ENCODE measurements around the gene ADARB1.

ADARB1 gene

DNA sequence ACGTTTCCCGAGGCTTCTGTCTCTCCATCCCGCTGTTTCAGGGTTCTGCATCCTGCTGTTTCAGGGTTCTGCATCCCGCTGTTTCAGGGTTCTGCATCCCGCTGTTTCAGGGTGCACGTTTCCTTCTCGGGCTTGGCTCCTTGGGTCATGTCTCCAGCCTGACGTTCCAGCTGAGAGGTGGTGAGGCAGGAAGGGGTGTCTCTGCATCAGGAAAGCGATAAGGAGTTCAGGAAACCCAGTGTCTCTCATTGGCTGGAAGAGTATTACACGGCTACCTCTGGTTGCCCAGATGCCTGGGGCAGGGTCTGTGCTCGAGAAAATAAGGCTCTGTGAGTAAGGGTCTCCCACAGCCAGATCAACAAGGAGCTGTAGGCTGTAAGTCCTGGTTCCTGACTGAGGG, 21.1 kb downstream of the ADARB1 start:
- no peak for DNase-seq (ENCODE audit: low spot score)

DNA sequence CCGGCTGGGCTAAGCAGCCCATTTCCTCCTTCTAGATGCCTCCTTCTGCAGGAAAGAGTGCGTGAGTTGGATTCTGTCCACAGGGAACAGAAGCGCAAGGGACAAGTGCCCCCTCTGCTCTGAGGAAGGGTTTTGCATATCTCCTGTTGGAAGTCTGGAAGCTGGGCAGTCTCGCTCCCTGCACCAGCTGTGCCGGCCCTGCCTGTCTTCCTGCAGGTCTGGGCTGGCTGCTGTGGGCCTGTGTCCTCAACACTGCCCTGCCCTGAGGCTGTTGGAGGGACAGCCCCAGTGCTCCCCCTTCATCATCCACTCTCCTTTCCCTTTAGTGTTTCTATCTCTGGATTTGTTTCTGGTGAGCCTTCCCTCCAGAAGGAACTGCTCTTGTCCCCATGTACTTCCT, 21.8 kb downstream of the ADARB1 start:
- DNase-seq (ENCODE audit: low spot score): no peak

DNA sequence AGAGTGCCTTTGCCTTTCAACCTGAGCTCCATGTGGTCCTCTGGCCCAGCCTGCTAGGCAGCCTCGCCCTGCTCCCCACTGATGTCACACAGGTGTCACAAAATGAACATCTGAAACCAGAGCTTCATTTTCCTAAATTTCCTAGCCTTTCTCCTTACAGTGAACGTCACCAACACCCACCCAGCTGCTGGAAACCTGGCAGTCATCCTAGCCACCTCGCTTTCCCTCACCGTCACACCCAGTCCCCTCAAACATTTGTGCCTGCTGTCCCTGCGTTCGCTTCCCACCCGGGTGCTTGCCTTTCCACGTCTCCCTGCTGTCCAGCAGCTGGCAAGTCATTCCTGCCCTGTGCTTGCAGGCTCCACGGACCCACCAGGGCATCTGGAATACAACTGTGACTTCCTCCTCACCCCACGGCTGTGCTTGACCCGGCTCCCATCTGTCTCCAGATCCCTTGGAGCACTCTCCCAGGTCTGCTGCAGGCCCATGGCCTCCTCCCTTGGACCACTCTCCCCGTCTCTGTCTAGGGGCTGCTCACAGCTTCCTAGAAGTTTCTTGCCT, 23.5 kb downstream of the ADARB1 start:
- DNase-seq (ENCODE audit: low spot score): no peak

DNA sequence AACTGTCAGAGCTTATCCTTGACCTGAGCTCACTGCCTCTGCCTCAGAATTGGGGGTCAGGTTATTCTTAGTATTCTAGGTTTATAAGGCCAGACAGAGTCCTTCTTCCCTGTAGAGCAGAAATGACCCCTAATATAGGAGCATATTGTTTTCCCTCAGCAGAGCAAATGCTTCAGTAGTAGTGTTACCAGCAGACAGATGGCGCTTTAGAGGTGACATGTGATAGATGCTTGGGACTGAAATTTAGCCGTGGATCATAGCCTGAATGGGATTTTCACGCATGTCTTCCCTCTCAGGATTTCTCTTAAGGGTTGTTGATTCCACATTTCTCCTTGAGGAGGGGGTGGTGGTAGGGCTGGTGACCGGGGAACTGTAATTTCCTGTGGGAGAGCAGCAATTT, 24.5 kb downstream of the ADARB1 start:
- peak; percentile 32 for DNase-seq (ENCODE audit: low spot score)

DNA sequence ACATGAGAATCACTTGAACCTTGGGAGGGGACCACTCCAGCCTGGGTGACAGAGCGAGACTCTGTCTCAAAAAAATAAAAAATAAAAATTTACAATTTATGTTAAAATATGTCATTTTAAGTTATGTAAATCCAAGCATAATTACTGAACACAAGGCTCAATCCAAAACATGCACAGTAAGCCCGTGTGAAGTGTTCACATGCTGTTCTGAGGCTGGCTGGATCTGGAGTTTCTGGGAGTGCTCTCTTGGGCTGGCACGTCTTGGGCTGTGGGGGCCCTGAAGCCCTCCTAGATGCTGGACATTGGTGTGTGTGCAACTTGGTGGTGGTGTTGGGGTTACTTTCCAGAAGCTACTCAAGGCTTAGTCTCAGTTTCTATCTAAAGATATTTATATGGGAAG, 25.2 kb downstream of the ADARB1 start:
- DNase-seq (ENCODE audit: low spot score): no peak

DNA sequence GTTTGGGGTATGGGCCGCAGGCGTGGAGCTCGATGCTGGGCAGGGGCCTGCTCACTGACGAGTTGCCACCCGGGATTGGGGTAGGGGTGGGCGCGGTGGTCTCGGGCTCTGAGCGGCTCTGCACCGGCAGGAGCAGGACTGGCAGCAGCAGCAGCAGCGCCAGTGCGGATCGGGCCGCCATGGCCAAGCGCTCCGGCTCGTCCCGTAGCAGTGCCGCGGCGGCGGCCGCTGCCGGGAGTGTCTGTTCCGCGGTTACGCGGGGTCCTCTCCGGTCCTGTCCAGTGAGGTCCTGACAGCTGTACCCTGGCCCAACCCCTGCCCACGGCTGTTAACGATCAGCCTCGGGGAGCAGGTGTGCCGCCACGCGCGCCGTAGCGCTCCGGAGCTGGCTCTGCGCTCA, 26.5 kb downstream of the ADARB1 start:
- no peak for DNase-seq (ENCODE audit: low spot score)

DNA sequence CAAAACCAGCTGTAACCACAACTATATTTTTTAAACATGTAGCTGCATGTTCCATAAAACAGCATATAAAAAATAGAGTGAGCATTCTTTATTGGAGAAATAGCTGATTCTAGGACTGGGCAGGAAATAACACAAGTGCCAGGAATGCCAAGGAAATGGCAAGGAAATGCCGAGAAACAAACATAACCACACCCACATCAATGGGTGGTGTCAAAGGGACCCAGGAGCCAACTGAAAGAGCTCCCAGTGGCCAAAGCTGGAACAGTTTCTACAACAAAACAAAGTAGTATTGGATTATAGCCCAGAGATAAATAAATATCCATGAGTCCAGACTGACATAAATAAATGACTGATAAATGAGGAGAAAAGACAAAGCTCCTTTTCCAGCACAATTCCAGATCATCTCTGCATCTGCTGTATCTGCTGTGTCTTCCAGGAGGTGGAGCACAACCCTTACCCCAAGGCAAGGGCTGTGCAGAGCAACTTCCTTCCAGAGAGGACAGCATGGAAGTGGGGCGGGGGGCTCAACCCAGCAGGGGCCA, 28.1 kb downstream of the ADARB1 start:
- DNase-seq (ENCODE audit: low spot score): peak; percentile 63

DNA sequence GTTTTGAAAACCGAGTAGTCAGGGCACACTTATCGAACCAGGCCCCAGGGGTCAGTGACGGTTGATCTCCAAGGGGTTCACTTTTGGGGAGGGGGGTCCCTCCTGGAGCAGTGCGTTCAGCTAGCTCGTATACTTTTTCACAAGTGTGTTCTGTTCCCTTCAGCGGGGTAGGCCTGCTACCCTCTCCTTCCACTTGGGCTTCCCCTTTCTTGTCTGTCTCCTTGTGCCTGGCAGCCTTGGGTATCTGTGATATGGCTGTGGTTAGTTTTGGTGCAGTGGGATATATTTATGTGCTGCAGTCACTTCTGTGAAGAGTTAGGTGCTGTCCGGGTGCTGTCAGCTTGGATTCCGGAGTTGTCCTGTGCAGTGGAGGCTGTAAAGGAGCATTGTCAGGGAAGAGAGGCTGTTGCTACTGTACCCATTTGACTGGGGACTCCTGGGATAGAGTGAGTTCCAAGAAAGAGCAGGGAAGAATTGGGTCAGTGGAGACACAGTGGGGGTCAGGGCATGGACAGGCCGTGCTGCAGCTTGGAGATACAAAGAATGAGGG, 29.7 kb downstream of the ADARB1 start:
- no peak for DNase-seq (ENCODE audit: low spot score)

DNA sequence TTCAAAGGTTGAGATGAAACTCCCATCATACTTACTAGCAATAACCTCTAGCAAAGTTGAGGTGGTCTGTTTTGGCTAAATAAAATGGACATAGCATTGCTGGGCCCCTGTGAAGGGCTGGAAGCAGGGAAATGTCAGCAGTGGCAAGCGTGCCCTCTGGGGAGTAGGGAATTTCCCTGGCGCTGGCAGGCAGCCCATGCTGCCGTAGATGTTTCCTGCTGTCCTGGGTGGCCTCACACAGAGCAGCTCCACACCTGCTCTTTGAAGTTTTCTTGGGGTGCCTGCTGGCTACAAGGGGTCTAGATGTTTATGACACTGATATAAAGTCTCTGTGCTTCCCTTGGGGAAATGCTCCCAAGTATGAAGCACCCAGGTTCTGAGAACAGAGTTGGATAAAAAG, 30.2 kb downstream of the ADARB1 start:
- no peak for DNase-seq (ENCODE audit: low spot score)

DNA sequence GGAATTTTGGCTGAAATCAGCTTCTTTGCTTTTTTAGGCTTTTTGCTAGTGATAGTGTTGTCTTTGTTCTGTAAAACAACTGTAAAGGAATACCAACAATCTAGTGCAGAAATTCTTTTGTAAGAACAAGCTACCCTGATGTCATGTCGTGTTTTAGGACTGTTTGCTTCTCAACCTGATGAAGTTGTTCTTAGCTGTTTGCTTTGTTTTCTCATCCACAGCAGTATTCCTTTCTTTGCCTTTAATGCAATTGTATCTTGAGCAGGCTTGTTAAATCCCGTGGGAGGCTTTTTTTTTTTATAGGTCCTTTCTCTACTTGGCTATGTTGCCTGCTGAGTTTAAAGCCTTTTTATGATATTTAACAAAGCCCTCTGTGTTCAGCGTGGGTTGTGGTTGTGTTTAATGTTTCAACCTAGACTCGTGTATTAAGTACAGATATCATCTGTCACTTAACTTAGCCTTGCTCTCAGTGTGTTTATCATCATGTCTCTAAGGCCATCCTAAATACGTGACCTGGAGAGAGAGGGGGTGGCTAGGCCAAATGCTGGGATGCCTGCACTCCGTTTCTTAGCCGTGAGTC, 31.6 kb downstream of the ADARB1 start:
- DNase-seq (ENCODE audit: low spot score): no peak

DNA sequence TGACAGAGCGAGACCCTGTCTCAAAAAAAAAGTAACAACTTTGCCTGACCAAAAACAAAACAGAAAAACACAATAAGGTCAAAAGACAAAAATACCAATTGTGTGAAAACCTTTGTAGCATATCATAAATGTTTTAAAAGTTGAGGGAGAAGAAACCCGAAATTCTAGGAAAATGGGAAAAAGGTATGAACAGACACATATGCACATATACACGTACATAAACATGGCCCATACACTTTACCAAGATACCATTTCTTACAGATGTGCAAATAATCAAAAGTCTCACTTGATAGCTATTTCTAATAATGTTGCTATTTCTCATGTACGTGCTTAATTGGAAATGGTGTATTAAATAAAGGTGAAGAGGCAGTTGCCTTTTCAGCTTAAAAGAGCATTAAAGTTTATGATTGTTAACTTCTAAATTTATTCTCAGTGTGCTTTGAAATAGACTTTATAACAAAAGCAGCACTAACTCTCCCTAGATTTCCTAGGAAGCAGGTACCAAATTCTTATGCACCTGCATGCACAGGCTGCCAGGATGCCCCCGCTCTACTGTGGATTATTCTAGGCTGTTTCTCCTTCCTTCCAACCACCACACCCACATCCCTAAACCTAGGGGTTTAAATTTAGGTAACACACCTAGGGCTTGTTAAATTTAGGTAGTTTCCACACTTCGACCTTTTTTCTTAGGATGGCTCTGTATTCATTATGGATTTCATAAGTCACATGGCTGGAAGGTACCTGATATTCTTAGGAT, 33.8 kb downstream of the ADARB1 start:
- DNase-seq (ENCODE audit: low spot score): no peak

DNA sequence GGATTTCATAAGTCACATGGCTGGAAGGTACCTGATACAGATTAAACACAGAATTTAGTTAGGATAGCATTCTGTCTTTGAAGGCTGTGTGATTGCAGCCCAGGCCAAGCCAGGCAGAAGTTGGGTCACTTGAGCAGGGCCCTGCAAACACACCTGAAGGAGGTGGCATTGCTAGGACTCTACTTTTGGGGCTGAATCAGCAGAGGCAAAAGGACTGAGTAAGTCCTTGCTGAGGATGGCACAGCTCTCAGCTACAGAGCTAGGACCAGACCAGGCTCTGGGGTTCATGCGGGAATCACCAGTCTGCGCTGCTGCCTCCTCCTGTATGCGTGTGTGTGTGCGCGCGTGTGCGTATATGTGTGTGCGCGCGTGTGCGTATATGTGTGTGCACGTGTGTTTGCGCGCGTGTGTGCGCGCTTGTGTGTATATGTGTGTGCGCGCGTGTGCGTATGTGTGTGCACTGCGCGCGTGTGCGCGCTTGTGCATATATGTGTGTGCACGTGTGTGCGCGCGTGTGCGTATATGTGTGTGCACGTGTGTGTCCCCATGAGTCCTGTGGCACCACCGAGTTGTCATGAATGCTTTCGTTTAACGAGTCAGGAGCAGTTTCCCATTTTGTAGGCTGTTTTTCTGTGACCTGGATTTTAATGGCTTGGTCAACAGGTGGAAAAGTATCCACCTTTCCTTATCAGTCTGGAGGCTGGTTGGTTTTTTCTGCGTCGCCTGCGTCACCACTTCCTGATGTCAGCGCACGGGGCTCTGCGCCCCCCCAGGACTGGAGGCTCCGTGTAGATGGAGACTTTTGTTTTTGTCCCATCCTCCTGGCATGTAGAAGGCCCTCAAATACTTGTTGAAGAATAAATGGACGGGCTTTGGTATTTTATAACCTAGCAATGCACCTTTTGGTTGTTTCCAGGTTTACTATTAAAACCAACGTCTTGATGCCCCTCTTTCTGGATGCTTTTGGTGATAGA, 34.7 kb downstream of the ADARB1 start:
- DNase-seq (ENCODE audit: low spot score): no peak

DNA sequence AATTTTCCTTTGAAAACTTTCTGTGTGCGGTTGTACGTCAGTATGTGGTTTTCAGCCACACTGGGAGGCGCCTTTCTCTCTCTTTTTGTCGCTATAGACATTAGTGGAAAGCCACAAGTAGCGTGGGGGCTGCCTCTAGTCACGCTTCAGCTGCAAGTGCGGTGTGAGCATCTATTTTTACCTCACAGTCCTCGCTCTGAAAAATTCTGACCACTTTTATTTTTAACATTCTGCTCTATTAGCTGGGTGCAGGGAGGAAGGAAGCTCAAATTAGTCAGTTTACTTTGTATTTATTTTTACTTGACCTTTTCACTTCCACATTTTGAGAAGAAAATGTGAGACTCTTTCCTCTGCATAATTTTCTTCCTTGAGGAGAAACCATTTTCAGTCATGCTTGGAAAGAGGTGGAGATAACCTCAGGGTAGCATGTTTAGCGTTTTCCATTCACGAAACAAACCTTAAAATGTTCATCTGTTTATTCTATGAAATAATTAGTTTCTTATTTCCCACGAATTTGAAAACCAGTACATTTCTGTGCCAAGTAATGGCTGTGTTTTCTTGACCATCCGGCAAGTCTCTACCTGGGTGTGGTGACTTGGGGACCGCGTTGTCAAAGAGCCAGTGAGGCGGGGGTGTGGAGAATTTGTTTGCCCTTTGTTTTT, 35.6 kb downstream of the ADARB1 start:
- peak; percentile 69 for DNase-seq (ENCODE audit: low spot score)

DNA sequence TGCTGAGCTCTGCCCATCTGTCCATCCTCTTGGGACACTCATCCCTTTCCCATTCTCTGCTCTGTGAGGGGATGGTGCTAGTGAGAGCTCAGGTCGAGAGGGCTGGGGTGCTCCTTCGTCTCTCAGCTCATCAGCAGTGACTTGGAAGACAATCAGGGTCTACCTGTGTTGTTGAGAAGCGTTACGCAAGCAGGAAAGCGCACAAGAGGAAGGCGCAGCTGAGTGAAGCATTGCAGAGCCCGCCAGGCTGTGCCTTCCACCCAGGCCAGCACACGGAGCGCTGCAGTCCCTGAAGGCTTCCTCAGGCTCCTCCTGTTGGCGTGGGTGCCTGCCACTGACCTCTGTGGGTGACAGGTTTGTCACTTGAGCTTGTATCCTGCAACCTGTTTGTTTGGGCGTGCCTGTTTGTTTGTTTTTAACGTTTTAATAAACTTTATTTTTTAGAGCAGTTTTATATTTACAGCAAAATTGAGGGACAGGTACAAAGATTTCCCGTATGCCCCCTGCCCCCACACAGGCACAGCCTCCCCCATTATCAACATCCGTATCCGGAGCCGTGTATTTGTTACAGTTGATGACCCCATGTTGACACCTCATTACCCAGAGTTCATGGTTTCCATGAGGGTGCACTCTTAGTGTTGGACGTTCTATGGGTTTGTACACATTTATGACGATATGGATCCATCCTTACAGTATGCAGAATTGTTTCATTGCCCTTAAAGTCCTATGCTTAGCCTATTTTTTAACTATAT, 36.7 kb downstream of the ADARB1 start:
- DNase-seq (ENCODE audit: low spot score): no peak

DNA sequence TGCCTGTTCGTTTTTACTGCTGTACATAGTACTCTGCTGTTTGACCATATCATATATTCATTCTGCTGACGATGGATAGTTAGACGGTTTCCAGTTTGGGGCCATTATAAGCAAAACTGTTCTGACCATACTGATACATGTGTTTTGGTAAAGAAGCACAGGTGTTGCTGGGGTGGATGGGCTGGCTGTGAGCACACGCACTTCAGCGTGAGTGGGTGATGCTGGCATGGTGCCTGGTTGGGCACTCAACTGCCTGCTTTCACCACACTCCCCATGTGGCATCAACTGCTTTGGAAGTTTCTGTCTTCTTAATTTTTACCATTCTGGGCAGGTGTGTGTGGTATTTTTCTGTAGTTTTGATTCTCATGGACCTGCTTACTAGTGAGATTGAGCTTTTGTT, 37.3 kb downstream of the ADARB1 start:
- no peak for DNase-seq (ENCODE audit: low spot score)

DNA sequence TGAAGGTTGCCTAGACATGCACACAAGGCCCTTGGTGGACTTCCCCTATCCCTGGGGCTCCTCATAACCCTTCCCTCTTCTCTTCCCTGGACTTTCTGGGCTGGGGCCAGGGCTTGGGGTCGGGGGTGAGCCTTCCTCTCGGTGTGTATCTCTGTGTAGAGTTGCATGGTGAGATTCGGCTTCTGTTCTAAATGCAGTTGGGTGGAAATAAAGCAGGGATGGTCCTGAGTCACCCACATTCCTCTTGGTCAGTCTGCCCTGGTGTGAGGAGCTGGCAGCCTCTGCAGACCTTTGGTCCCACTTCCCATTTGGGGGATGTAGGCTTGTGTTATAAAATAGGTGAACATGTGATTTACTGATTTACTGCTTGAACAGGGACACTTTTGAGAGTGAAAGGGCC, 38.0 kb downstream of the ADARB1 start:
- peak; percentile 71 for DNase-seq (ENCODE audit: low spot score)

DNA sequence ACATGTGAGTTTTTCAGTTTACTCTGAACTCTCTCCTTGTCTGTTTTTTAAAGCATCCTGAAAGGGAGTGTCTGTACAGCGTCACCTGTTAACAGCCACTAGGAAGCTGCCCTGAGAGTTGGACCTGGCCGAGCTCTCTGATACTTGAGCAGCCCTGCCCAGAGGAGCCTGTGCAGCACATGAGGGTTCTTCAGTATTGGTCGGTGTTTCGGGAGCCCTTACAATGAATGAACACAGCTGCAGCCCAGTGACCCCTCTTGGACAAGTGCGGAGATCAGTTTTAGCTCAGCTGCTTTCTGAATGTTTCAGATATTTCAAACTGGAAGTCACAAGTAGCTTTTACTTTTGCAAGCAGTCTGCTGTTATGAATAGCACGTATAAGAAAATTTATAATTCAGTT, 39.2 kb downstream of the ADARB1 start:
- no peak for DNase-seq (ENCODE audit: low spot score)

DNA sequence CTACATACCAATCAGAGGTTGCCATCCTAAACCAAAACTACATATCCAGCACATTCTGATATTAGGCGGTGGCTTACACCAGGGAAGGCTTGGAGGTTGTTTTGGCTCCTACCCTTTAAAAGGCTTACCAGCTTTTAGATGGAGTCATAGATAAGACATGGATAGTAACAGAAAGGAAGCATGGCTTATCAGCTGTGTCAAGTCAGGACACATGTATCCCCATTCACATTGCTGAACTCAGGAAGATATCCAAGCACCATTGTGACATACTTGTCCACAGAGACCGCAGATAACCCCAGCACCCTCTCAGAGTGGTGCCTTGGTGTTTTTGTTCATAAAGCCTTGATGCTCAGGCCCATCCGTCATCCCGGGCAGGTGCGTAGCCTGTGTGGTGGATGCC, 39.7 kb downstream of the ADARB1 start:
- no peak for DNase-seq (ENCODE audit: low spot score)

DNA sequence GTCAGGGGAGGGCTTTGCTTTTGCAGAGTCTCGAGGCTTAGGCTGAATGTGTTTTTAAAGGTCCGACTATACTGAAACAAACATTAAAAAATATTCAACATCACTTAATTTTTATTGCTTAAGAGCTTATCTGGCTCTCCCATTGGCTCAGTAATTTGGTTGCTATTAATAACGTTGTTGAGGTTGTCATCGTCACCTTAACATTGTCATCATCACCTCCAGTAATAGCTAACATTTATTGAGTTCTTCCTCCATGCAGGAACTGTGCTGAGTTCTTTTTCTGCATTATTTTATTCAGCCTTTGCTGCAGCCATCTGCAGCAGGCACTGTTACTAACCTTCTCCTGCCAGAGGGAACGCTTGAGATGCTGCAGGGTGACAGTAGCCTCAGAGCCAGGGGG, 40.1 kb downstream of the ADARB1 start:
- DNase-seq (ENCODE audit: low spot score): no peak

DNA sequence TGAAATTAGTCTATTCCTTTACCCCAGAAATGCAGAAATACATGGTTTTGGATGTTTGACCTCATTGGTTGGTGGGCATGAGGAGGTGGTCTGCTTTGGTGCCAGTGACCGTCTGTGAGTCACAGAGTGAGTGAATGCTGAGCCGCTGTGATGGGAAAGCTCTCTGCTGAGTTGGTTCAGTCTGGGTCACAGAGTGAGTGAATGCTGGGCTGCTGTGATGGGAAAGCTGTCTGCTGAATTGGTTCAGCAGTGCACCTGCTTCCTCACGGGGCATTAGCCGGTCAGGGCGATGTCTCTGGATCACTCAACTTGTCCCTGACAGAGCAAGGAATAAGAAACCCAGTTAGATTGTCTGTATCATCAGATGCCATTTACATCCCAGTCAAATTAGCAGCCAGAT, 40.8 kb downstream of the ADARB1 start:
- no peak for DNase-seq (ENCODE audit: low spot score)

DNA sequence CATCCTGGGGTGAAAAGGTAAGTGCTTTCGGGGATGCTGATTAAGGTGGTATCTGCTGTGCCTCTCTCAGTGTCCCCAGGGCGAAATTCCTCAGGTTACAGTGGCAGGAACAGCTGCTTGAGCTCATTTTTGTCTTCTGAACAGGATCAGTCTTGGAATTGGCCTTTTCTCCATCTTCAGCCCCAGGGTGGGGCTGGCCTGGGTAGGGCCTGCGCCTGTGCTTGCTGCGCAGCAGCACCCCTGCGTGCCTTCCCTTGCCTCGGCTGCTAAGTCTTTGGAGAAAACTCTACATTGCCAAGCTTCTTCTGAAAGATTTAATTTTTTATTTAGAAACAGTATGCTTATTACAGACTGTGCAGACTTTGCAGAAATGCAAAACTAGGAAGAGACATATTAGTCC, 41.7 kb downstream of the ADARB1 start:
- no peak for DNase-seq (ENCODE audit: low spot score)

Measured in hepatic stellate cell (primary cell).